SK-N-SH (cell line): ENCODE measurements around the gene MCM5. TPM values are rescaled to one million over a fixed set of nuclear protein-coding genes. Genes with fewer than 3 reads are reported as not detected.

Source experiments
- CTCF ChIA-PET: fragments of 300-600, 350-600 bp; formaldehyde crosslinking; extraction: SDS; loops from one replicate; lab custom pipeline; 2021; lab: Yijun Ruan, JAX
- POLR2A ChIA-PET: fragments of 350-600 bp; sonication (Branson Sonifier 250); formaldehyde crosslinking; extraction: SDS; loops from one replicate; lab custom pipeline; 2020; ENCODE audit warnings: antibody characterized with exemption, inconsistent platforms; lab: Yijun Ruan, JAX
- DNase-seq: peaks from one replicate; pipeline ENCODE4 v3.0.0; 2012
- H2AFZ ChIP-seq: fragments of 200-600 bp; sonication (generic); 2 replicates; pipeline ENCODE4 v1.8.1; 2016; ENCODE audit warnings: antibody characterized with exemption, mild to moderate bottlenecking, low read depth
- H3F3A ChIP-seq: fragments of 200-600 bp; sonication (generic); replicated peaks from 2 replicates; pipeline ENCODE3; 2016; ENCODE audit warnings: antibody characterized with exemption, mild to moderate bottlenecking; ENCODE audit not compliant: insufficient read depth
- H3K27ac ChIP-seq, 2 experiments: fragments of 200-500 bp in 1 of 2; fragments of 200-600 bp in 1 of 2; sonication (Bioruptor generic) in 1 of 2; sonication (generic), shearing (Covaris generic) in 1 of 2; 2 replicates each; pipeline versions ENCODE4 v1.5.1 to v1.6.1; 2014 to 2016; ENCODE audit warnings: low read depth in 2 of 2, inconsistent platforms in 1 of 2, low read length in 1 of 2, mild to moderate bottlenecking in 1 of 2, mixed read lengths in 1 of 2
- H3K27me3 ChIP-seq: fragments of 200-600 bp; sonication (generic), shearing (Covaris generic); 2 replicates; pipeline ENCODE4 v1.6.1; 2016; ENCODE audit warnings: mixed run types; ENCODE audit not compliant: insufficient read depth
- H3K36me3 ChIP-seq, 2 experiments: fragments of 200-500 bp in 1 of 2; fragments of 200-600 bp in 1 of 2; sonication (Bioruptor generic) in 1 of 2; sonication (generic) in 1 of 2; replicated peaks in 1 of 2; 2 replicates each; pipeline versions ENCODE3 to v1.5.1; 2014 to 2016; ENCODE audit warnings: low read length in 1 of 2, mild to moderate bottlenecking in 1 of 2; ENCODE audit not compliant: insufficient read depth in 2 of 2, control insufficient read depth in 1 of 2
- H3K4me1 ChIP-seq, 2 experiments: fragments of 200-500 bp in 1 of 2; fragments of 200-600 bp in 1 of 2; sonication (Bioruptor generic) in 1 of 2; sonication (generic), shearing (Covaris generic) in 1 of 2; 2 replicates each; pipeline versions ENCODE4 v1.5.1 to v1.6.1; 2014 to 2016; ENCODE audit warnings: low read depth in 1 of 2, low read length in 1 of 2, mixed run types in 1 of 2; ENCODE audit not compliant: insufficient read depth in 2 of 2, control insufficient read depth in 1 of 2
- H3K4me2 ChIP-seq: fragments of 200-600 bp; sonication (generic), shearing (Covaris generic); 2 replicates; pipeline ENCODE4 v1.6.1; 2017; ENCODE audit warnings: mixed run types
- H3K4me3 ChIP-seq, 2 experiments: fragments of 200-500 bp in 1 of 2; fragments of 200-600 bp in 1 of 2; sonication (Bioruptor generic) in 1 of 2; sonication (generic), shearing (Covaris generic) in 1 of 2; 2 replicates each; pipeline versions ENCODE4 v1.5.1 to v1.8.1; 2014 to 2016; ENCODE audit warnings: low read depth in 2 of 2, inconsistent platforms in 1 of 2, low read length in 1 of 2, mild to moderate bottlenecking in 1 of 2, mixed read lengths in 1 of 2, moderate library complexity in 1 of 2
- H3K79me2 ChIP-seq: fragments of 200-600 bp; sonication (generic); 2 replicates; pipeline ENCODE4 v1.8.1; 2017; ENCODE audit warnings: mild to moderate bottlenecking; ENCODE audit not compliant: insufficient read depth
- H3K9ac ChIP-seq: fragments of 200-600 bp; sonication (generic); 2 replicates; pipeline ENCODE4 v1.6.1; 2017; ENCODE audit warnings: mixed run types
- H3K9me2 ChIP-seq: fragments of 200-600 bp; sonication (generic); 2 replicates; pipeline ENCODE4 v1.6.1; 2017; ENCODE audit warnings: mixed run types
- H3K9me3 ChIP-seq: fragments of 200-600 bp; sonication (generic); 2 replicates; pipeline ENCODE4 v1.6.1; 2017; ENCODE audit warnings: mixed run types, mild to moderate bottlenecking, moderate library complexity
- H4K20me1 ChIP-seq: fragments of 200-600 bp; sonication (generic); 2 replicates; pipeline ENCODE4 v1.6.1; 2017; ENCODE audit warnings: mild to moderate bottlenecking, mixed run types; ENCODE audit not compliant: insufficient read depth
- ELF1 ChIP-seq: IDR thresholded peaks from 2 replicates; pipeline ENCODE4 v1.4.0; 2012
- EP300 ChIP-seq, 2 experiments: IDR thresholded peaks; 2 replicates each; pipeline versions ENCODE4 v1.4.0 to v1.6.1; 2012; ENCODE audit warnings: borderline replicate concordance in 1 of 2, low read depth in 1 of 2, low read length in 1 of 2
- EZH2phosphoT487 ChIP-seq: fragments of 200-600 bp; sonication (generic); IDR thresholded peaks from 2 replicates; pipeline ENCODE4 v1.6.1; 2017; ENCODE audit warnings: low read depth, mixed run types, mild to moderate bottlenecking, antibody characterized with exemption, moderate library complexity, borderline replicate concordance
- FOSL2 ChIP-seq: IDR thresholded peaks from 2 replicates; pipeline ENCODE4 v1.4.0; 2012; ENCODE audit warnings: low read depth, mild to moderate bottlenecking, moderate library complexity, borderline replicate concordance
- FOXJ3 ChIP-seq: sonication (generic); formaldehyde crosslinking; IDR thresholded peaks from 2 replicates; pipeline ENCODE4 v1.5.1; 2020; ENCODE audit warnings: mild to moderate bottlenecking, missing genetic modification reagents
- GABPA ChIP-seq: IDR thresholded peaks from 2 replicates; pipeline ENCODE4 v1.4.0; 2012; ENCODE audit warnings: low read depth, mild to moderate bottlenecking
- JUND ChIP-seq: IDR thresholded peaks from 2 replicates; pipeline ENCODE4 v1.4.0; 2012
- MAX ChIP-seq: IDR thresholded peaks from 2 replicates; pipeline ENCODE4 v1.4.0; 2012; ENCODE audit warnings: low read depth
- MEF2A ChIP-seq: IDR thresholded peaks from 2 replicates; pipeline ENCODE4 v1.4.0; 2012; ENCODE audit warnings: low read depth, borderline replicate concordance
- MXI1 ChIP-seq: IDR thresholded peaks from 2 replicates; pipeline ENCODE4 v1.6.1; 2012; ENCODE audit warnings: mild to moderate bottlenecking, low read depth, low read length, improper control_type of control experiment
- NFIC ChIP-seq: IDR thresholded peaks from 2 replicates; pipeline ENCODE4 v1.4.0; 2012; ENCODE audit warnings: borderline replicate concordance
- NRF1 ChIP-seq: IDR thresholded peaks from 2 replicates; pipeline ENCODE4 v1.6.1; 2012; ENCODE audit warnings: low read depth, mild to moderate bottlenecking, low read length
- PBX3 ChIP-seq: IDR thresholded peaks from 2 replicates; pipeline ENCODE4; 2012
- RAD21 ChIP-seq: IDR thresholded peaks from 2 replicates; pipeline ENCODE4 v1.6.1; 2012; ENCODE audit warnings: mild to moderate bottlenecking, low read length
- RCOR1 ChIP-seq: fragments of 150-350 bp; IDR thresholded peaks from 2 replicates; pipeline ENCODE4 v1.6.1; 2017; ENCODE audit warnings: antibody characterized with exemption, low read length
- YY1 ChIP-seq: IDR thresholded peaks from 2 replicates; pipeline ENCODE4 v1.4.0; 2012; ENCODE audit warnings: low read depth, mild to moderate bottlenecking
- WGBS: methylation state at CpG from one replicate; pipeline ENCODE4 v1.1.6; 2017; ENCODE audit warnings: low lambda C conversion rate; 5-methylcytosine and 5-hydroxymethylcytosine counted together
- polyA plus RNA-seq, 3 experiments: library from polyadenylated mRNA; depleted of rRNA; stranded (reverse); fragments of >200 nt; gene quantifications; 2 replicates each; pipeline ENCODE4 v1.2.3, GENCODE V29; 2012
- TF ChIP-seq, protein P1 (sequence below): fragments of 150-350 bp; IDR thresholded peaks from 2 replicates; pipeline ENCODE4 v1.6.1; 2016; ENCODE audit warnings: mild to moderate bottlenecking, low read depth, low read length
- TF ChIP-seq, protein P2 (sequence below): fragments of 200-600 bp; sonication (generic); IDR thresholded peaks from 2 replicates; pipeline ENCODE4 v1.6.1; 2017; ENCODE audit warnings: antibody characterized with exemption, mild to moderate bottlenecking, moderate library complexity
- TF ChIP-seq, protein P3 (sequence below): IDR thresholded peaks from 2 replicates; pipeline ENCODE4 v1.4.0; 2012; ENCODE audit warnings: low read depth, borderline replicate concordance

Gene MCM5
- polyA plus RNA-seq, 1 of the 3 experiments (the other 2 are of a cell fraction) = 42.9 TPM

GRCh38 chr22:35422145-35422544 is 22.2 kb downstream of the MCM5 start (continued):
- TF ChIP-seq YY1 = no peak
- no peak for TF ChIP-seq ELF1
- TF ChIP-seq, all 33 proteins: peak for 0

DNA sequence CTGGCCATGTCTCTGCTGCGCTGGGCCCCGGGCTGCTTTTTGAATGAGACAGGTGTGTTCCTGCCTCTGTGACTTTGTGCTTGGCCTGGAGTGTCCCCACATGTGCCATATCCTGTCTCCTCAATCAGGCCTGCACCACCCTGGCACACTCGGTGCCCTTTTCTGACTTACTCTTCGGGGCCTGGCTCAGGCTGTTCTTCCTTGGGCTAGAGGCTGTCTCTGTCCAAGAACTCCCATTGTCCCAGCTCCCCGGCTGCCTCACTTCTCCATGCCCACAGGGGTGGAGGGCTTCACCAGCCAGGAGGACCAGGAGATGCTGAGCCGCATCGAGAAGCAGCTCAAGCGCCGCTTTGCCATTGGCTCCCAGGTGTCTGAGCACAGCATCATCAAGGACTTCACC is 23.0 kb downstream of the MCM5 start:
- TF ChIP-seq PBX3 (no peak), RAD21 (no peak), FOXJ3 (CRISPR knock-in tag) (no peak), FOSL2 (no peak), EZH2phosphoT487 (no peak)
- TF ChIP-seq, protein P1, sequence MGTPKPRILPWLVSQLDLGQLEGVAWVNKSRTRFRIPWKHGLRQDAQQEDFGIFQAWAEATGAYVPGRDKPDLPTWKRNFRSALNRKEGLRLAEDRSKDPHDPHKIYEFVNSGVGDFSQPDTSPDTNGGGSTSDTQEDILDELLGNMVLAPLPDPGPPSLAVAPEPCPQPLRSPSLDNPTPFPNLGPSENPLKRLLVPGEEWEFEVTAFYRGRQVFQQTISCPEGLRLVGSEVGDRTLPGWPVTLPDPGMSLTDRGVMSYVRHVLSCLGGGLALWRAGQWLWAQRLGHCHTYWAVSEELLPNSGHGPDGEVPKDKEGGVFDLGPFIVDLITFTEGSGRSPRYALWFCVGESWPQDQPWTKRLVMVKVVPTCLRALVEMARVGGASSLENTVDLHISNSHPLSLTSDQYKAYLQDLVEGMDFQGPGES = no peak
- TF ChIP-seq, protein P2, sequence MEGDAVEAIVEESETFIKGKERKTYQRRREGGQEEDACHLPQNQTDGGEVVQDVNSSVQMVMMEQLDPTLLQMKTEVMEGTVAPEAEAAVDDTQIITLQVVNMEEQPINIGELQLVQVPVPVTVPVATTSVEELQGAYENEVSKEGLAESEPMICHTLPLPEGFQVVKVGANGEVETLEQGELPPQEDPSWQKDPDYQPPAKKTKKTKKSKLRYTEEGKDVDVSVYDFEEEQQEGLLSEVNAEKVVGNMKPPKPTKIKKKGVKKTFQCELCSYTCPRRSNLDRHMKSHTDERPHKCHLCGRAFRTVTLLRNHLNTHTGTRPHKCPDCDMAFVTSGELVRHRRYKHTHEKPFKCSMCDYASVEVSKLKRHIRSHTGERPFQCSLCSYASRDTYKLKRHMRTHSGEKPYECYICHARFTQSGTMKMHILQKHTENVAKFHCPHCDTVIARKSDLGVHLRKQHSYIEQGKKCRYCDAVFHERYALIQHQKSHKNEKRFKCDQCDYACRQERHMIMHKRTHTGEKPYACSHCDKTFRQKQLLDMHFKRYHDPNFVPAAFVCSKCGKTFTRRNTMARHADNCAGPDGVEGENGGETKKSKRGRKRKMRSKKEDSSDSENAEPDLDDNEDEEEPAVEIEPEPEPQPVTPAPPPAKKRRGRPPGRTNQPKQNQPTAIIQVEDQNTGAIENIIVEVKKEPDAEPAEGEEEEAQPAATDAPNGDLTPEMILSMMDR = no peak
- H3K4me3 ChIP-seq = no peak overlapping the region
- no peaks in the 10 kb centered on the region for H3K79me2 ChIP-seq
- WGBS = 97% methylated on average over 5 of the region's 9 CpGs
- DNase-seq = no peak
- peaks cover 5 to 42% of the 10 kb centered on the region in 2 experiments for H3K36me3 ChIP-seq
- no peaks in the 10 kb centered on the region for H3K9me2 ChIP-seq
- H3K27me3 ChIP-seq = no peaks in the 10 kb centered on the region
- no peak overlapping the region for H3K9ac ChIP-seq
- H2AFZ ChIP-seq = no peak overlapping the region
- H3K9me3 ChIP-seq = no peaks in the 10 kb centered on the region
- no peaks in the 10 kb centered on the region for H4K20me1 ChIP-seq
- ChIA-PET CTCF (interaction anchor here (3.8 kb wide), 1 partner anchor 160 kb away, joined by 11 read pairs; no protein-coding TSS in a partner anchor), POLR2A (interaction anchor here (1.2 kb wide), 1 partner anchor 72 kb away, joined by 3 read pairs; no protein-coding TSS in a partner anchor)
- no peak overlapping the region for H3K27ac ChIP-seq
- H3K4me2 ChIP-seq = no peak overlapping the region
- no peaks in the 10 kb centered on the region for H3F3A ChIP-seq
- H3K4me1 ChIP-seq = no peaks in the 10 kb centered on the region; a peak in 1 of 4 replicates

DNA sequence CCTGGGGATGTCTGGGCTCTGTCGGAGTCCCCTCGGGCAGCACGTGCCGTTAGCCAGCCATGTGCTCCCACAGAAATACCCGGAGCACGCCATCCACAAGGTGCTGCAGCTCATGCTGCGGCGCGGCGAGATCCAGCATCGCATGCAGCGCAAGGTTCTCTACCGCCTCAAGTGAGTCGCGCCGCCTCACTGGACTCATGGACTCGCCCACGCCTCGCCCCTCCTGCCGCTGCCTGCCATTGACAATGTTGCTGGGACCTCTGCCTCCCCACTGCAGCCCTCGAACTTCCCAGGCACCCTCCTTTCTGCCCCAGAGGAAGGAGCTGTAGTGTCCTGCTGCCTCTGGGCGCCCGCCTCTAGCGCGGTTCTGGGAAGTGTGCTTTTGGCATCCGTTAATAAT is 24.1 kb downstream of the MCM5 start:
- H3K36me3 ChIP-seq = peaks cover 5 to 37% of the 10 kb centered on the region in 2 experiments
- ChIA-PET CTCF (interaction anchor here (0.9 to 3.8 kb wide), 2 partner anchors 12 to 159 kb away, joined by 3 to 11 read pairs; no protein-coding TSS in a partner anchor), POLR2A (interaction anchor here (1.2 kb wide), 1 partner anchor 73 kb away, joined by 3 read pairs; no protein-coding TSS in a partner anchor)
- H3F3A ChIP-seq = no peaks in the 10 kb centered on the region
- H3K27me3 ChIP-seq = no peaks in the 10 kb centered on the region
- no peak overlapping the region for H3K9ac ChIP-seq
- no peaks in the 10 kb centered on the region for H3K9me3 ChIP-seq
- H4K20me1 ChIP-seq = no peaks in the 10 kb centered on the region
- H3K4me1 ChIP-seq = no peaks in the 10 kb centered on the region; a peak in 1 of 4 replicates
- no peak overlapping the region for H3K4me2 ChIP-seq
- H3K4me3 ChIP-seq = no peak overlapping the region
- WGBS = 95% methylated on average over 26 of the region's 26 CpGs
- H2AFZ ChIP-seq = no peak overlapping the region
- no peaks in the 10 kb centered on the region for H3K79me2 ChIP-seq
- no peak for DNase-seq
- no peaks in the 10 kb centered on the region for H3K9me2 ChIP-seq
- H3K27ac ChIP-seq = no peak overlapping the region
- no peak for TF ChIP-seq RAD21
- TF ChIP-seq, protein P3, sequence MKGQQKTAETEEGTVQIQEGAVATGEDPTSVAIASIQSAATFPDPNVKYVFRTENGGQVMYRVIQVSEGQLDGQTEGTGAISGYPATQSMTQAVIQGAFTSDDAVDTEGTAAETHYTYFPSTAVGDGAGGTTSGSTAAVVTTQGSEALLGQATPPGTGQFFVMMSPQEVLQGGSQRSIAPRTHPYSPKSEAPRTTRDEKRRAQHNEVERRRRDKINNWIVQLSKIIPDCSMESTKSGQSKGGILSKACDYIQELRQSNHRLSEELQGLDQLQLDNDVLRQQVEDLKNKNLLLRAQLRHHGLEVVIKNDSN = no peak
- no peak for TF ChIP-seq EP300 (IDR thresholded peaks at IDR 0.05; ENCODE audit: borderline replicate concordance in 1 of 2, low read depth in 1 of 2, low read length in 1 of 2)
- no peak for TF ChIP-seq MAX
- TF ChIP-seq, protein P1 = no peak
- TF ChIP-seq MXI1 = no peak
- TF ChIP-seq NFIC = no peak
- no peak for TF ChIP-seq NRF1
- no peak for TF ChIP-seq MEF2A
- no peak for TF ChIP-seq GABPA
- no peak for TF ChIP-seq JUND
- TF ChIP-seq RCOR1 = no peak
